IMR-90 (cell line): ENCODE data around the gene C3orf22. TPM values are rescaled to one million over a fixed set of nuclear protein-coding genes. Genes with fewer than 3 reads are reported as not detected.
"Not testable (repeated sequence)": the region's sequence is repeated elsewhere in the genome, so short reads cannot be mapped to it uniquely, and the experiment has no call there.

Experiments used
- ATAC-seq: fragments of 200-7000 bp; cut with Tn5 transposase; 2 replicates; pipeline ENCODE4 v1.9.1; 2020; ENCODE audit warnings: low read depth, mild to moderate bottlenecking, moderate library complexity
- BruUV-seq: library from RNA; stranded (reverse); fragments of 400-500 nt; replicated peaks from 2 replicates; lab custom pipeline; 2021; lab: Mats Ljungman, UMichigan
- CTCF ChIA-PET: fragments of 300-600 bp; formaldehyde crosslinking; extraction: SDS; loops from one replicate; lab custom pipeline; 2021; ENCODE audit warnings: antibody characterized with exemption; lab: Yijun Ruan, JAX
- POLR2A ChIA-PET: fragments of 300-600 bp; sonication (Branson Sonifier 250); formaldehyde crosslinking; loops from one replicate; lab custom pipeline; 2022; ENCODE audit warnings: antibody characterized with exemption; ENCODE audit not compliant: unreplicated experiment; lab: Charles Lee
- DNase-seq: peaks from one replicate; pipeline ENCODE4 v3.0.0; 2013
- H2AFZ ChIP-seq: replicated peaks from 2 replicates; pipeline ENCODE3; 2013; ENCODE audit warnings: low read length, mild to moderate bottlenecking; ENCODE audit not compliant: poor library complexity
- H2AK5ac ChIP-seq: 2 replicates; pipeline ENCODE4 v1.6.1; 2013; ENCODE audit warnings: low read depth, low read length, inconsistent platforms
- H2AK9ac ChIP-seq: replicated peaks from 2 replicates; pipeline ENCODE3; 2013; ENCODE audit warnings: mild to moderate bottlenecking, low read depth, low read length, moderate library complexity; ENCODE audit not compliant: poor library complexity
- H2BK120ac ChIP-seq: 2 replicates; pipeline ENCODE4 v1.6.1; 2013; ENCODE audit warnings: low read depth, low read length, inconsistent platforms
- H2BK15ac ChIP-seq: 3 replicates; pipeline ENCODE4 v1.6.1; 2013; ENCODE audit warnings: low read depth, low read length, inconsistent platforms
- H2BK20ac ChIP-seq: 2 replicates; pipeline ENCODE4 v1.6.1; 2013; ENCODE audit warnings: low read depth, mild to moderate bottlenecking, inconsistent platforms, low read length, moderate library complexity
- H2BK5ac ChIP-seq: 2 replicates; pipeline ENCODE4 v1.6.1; 2013; ENCODE audit warnings: mild to moderate bottlenecking, low read depth, low read length, inconsistent platforms; ENCODE audit not compliant: poor library complexity, severe bottlenecking
- H3K14ac ChIP-seq: replicated peaks from 2 replicates; pipeline ENCODE4 v1.6.1; 2013; ENCODE audit warnings: low read depth, low read length, inconsistent platforms
- H3K18ac ChIP-seq: 2 replicates; pipeline ENCODE4 v1.6.1; 2013; ENCODE audit warnings: low read depth, low read length, control low read depth
- H3K23ac ChIP-seq: 2 replicates; pipeline ENCODE4 v1.6.1; 2013; ENCODE audit warnings: low read depth, low read length, inconsistent platforms
- H3K27ac ChIP-seq: 2 replicates; pipeline ENCODE4 v1.5.1; 2013; ENCODE audit warnings: mild to moderate bottlenecking, control low read depth, low read length; ENCODE audit not compliant: insufficient read depth
- H3K27me3 ChIP-seq: 2 replicates; pipeline ENCODE4 v1.6.1; 2013; ENCODE audit warnings: low read length; ENCODE audit not compliant: control insufficient read depth, insufficient read depth
- H3K36me3 ChIP-seq: 2 replicates; pipeline ENCODE4 v1.6.1; 2013; ENCODE audit warnings: low read length, mixed read lengths; ENCODE audit not compliant: control insufficient read depth, insufficient read depth
- H3K4ac ChIP-seq: 2 replicates; pipeline ENCODE4 v1.6.1; 2013; ENCODE audit warnings: low read depth, low read length, inconsistent platforms
- H3K4me1 ChIP-seq: 2 replicates; pipeline ENCODE4 v1.6.1; 2013; ENCODE audit warnings: low read length, mixed read lengths; ENCODE audit not compliant: control insufficient read depth, insufficient read depth
- H3K4me2 ChIP-seq: 2 replicates; pipeline ENCODE4 v1.6.1; 2013; ENCODE audit warnings: low read depth, mild to moderate bottlenecking, control low read depth, low read length, moderate library complexity
- H3K4me3 ChIP-seq: 2 replicates; pipeline ENCODE4 v1.5.1; 2013; ENCODE audit warnings: low read depth, mild to moderate bottlenecking, control low read depth, low read length, moderate library complexity; ENCODE audit not compliant: insufficient read depth
- H3K56ac ChIP-seq: 2 replicates; pipeline ENCODE4 v1.6.1; 2013; ENCODE audit warnings: low read length, inconsistent platforms; ENCODE audit not compliant: insufficient read depth; ENCODE audit errors: extremely low read depth
- H3K79me1 ChIP-seq, 2 experiments: 2 replicates each; pipeline ENCODE4 v1.6.1; 2013; ENCODE audit warnings: low read length in 2 of 2, inconsistent platforms in 1 of 2, low read depth in 1 of 2
- H3K9ac ChIP-seq: 2 replicates; pipeline ENCODE4 v1.6.1; 2013; ENCODE audit warnings: low read depth, low read length, control low read depth
- H3K9me1 ChIP-seq: 2 replicates; pipeline ENCODE4 v1.6.1; 2013; ENCODE audit warnings: low read length, inconsistent platforms; ENCODE audit not compliant: insufficient read depth
- H3K9me3 ChIP-seq: 2 replicates; pipeline ENCODE4 v1.6.1; 2013; ENCODE audit warnings: low read length; ENCODE audit not compliant: control insufficient read depth, insufficient read depth
- H4K20me1 ChIP-seq: 2 replicates; pipeline ENCODE4 v1.6.1; 2013; ENCODE audit warnings: low read length, inconsistent platforms; ENCODE audit not compliant: insufficient read depth
- H4K5ac ChIP-seq: 2 replicates; pipeline ENCODE4 v1.6.1; 2013; ENCODE audit warnings: mild to moderate bottlenecking, low read depth, low read length, control low read depth
- H4K8ac ChIP-seq, 2 experiments: 2 replicates each; pipeline ENCODE4 v1.6.1; 2013; ENCODE audit warnings: low read depth in 2 of 2, low read length in 2 of 2, control low read depth in 1 of 2, inconsistent platforms in 1 of 2
- H4K91ac ChIP-seq: 2 replicates; pipeline ENCODE4 v1.6.1; 2013; ENCODE audit warnings: low read depth, low read length, inconsistent platforms; ENCODE audit not compliant: insufficient read depth
- WGBS, 2 experiments: methylation state at CpG; one replicate each; pipeline versions ENCODE4 v1.1.5 to v1.1.7; 2013; ENCODE audit warnings: missing lambda C conversion rate in 2 of 2; ENCODE audit not compliant: insufficient read length in 1 of 2; ENCODE audit errors: extremely low coverage in 2 of 2; 5-methylcytosine and 5-hydroxymethylcytosine counted together
- dilution Hi-C: fragments of 300-500 bp; cut with HindIII; formaldehyde crosslinking; loops from one replicate; pipeline ENCODE4 v1.14.3; 2018; ENCODE audit warnings: low sequenced_read_pairs; ENCODE audit not compliant: unreplicated experiment
- in situ Hi-C: fragments of 300-500 bp; cut with MboI; formaldehyde crosslinking; loops from 3 replicates; pipeline ENCODE4 v1.14.3; 2019; ENCODE audit warnings: low sequenced_read_pairs, inconsistent platforms, mixed read lengths
- intact Hi-C: fragments of 100-400 bp; cut with micrococcal nuclease; formaldehyde crosslinking; loops from 2 replicates; pipeline ENCODE4 v1.10.0; 2022
- polyA plus RNA-seq, 3 experiments: library from polyadenylated mRNA; depleted of rRNA; stranded (reverse); fragments of >200 nt; gene quantifications; 2 replicates each; pipeline ENCODE4 v1.2.3, GENCODE V29; 2012; ENCODE audit warnings: low replicate concordance in 1 of 3
- total RNA-seq: library from RNA; depleted of rRNA; stranded (reverse); fragments of >200 nt; gene quantifications from 2 replicates; pipeline ENCODE4 v1.2.3, GENCODE V29; 2012

C3orf22 gene
- total and polyA plus RNA-seq, 2 of the 4 experiments (the other 2 are of a cell fraction), result not detected

GRCh38 chr3:126591515-126591914, 32.8 kb upstream of the C3orf22 start:
- 20% methylated on average over 1 of the region's 5 CpGs; no CpG with 5 or more reads in 1 of the 2 experiments for WGBS, 2 experiments
- H3K27me3 ChIP-seq, H3K9me3 ChIP-seq, CTCF ChIA-PET, H4K8ac ChIP-seq, H2AK5ac ChIP-seq, BruUV-seq, H3K4me1 ChIP-seq, H3K18ac ChIP-seq, H2BK20ac ChIP-seq, H4K20me1 ChIP-seq, in situ Hi-C loops, H2BK120ac ChIP-seq, H3K79me1 ChIP-seq, H3K23ac ChIP-seq, POLR2A ChIA-PET, H3K4me3 ChIP-seq, H2AK9ac ChIP-seq, H4K5ac ChIP-seq, H3K14ac ChIP-seq, H3K4ac ChIP-seq, ATAC-seq, H3K9ac ChIP-seq, H3K36me3 ChIP-seq, H3K56ac ChIP-seq, H3K9me1 ChIP-seq, H2AFZ ChIP-seq, dilution Hi-C loops, H2BK15ac ChIP-seq, H3K27ac ChIP-seq, DNase-seq, H4K91ac ChIP-seq, intact Hi-C loops, H2BK5ac ChIP-seq, H3K4me2 ChIP-seq: not testable (repeated sequence)
